Nephron (organoid): Measurements from ENCODE around the gene FNIP2.

Experiments used
- H3K27ac Mint-ChIP-seq, 3 experiments: 2 replicates each; pipeline ENCODE4 v1.8.0; 2020; ENCODE audit warnings: mixed read lengths in 3 of 3, mild to moderate bottlenecking in 2 of 3, moderate library complexity in 1 of 3
- H3K27me3 Mint-ChIP-seq: 2 replicates; pipeline ENCODE4 v1.8.0; 2021; ENCODE audit warnings: low read depth, mild to moderate bottlenecking, moderate library complexity, mixed read lengths
- H3K36me3 Mint-ChIP-seq: 2 replicates; pipeline ENCODE4 v1.8.0; 2020; ENCODE audit warnings: low read depth, mixed read lengths
- H3K4me1 Mint-ChIP-seq: 2 replicates; pipeline ENCODE4 v1.8.0; 2020; ENCODE audit warnings: mixed read lengths
- H3K4me3 Mint-ChIP-seq, 3 experiments: 2 replicates each; pipeline ENCODE4 v1.8.0; 2020; ENCODE audit warnings: mild to moderate bottlenecking in 3 of 3, mixed read lengths in 3 of 3, moderate library complexity in 2 of 3
- H3K9me3 Mint-ChIP-seq: 2 replicates; pipeline ENCODE4 v1.8.0; 2020; ENCODE audit warnings: mixed read lengths
- TF ChIP-seq, protein P1 (sequence below), 3 experiments: fragments of 200-600 bp; sonication (generic); IDR thresholded peaks; one replicate each; pipeline ENCODE4 v1.5.0; 2021; ENCODE audit warnings: antibody characterized with exemption in 3 of 3; ENCODE audit not compliant: unreplicated experiment in 3 of 3

The FNIP2 gene

DNA sequence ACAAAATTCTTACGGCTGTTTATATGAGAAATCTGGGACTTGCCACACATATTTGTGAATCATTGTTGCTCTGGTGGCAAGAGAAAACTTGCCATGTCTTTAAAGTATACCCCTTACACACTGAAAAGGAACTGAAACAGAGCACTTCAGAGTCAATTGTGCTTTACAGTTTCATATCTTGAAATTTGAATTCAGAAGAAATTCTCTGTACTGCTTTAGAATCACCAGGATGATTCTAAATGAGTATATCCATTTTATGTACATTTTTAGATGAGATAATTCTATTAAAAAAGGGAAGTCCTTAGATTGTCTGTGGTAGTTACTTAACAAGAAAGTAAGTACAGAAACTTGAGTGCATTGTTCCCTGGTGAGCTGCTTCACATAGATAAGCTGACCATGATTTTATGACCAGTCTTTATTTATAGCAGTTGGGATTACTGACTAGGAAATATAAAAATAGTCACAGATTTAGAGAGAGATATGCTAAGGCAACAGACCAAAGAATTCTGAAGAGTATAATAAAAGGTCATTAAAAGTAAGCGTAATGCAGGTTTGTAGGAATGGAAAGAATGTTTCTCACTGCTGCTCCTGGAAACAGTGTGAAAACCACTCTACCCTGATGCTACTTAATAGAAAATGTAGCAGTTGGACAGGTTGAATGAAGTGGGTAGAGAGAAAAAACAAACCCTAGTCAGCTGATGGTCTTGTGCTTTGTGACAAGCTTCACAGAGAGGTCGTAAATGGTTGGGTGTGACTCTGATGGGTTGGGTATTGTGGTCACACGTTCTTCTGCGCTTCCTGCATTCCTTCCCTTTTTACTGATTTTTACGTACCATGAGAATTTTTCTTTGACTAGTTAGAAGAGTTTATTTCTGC is 41.0 kb downstream of the FNIP2 start:
- TF ChIP-seq, protein P1, sequence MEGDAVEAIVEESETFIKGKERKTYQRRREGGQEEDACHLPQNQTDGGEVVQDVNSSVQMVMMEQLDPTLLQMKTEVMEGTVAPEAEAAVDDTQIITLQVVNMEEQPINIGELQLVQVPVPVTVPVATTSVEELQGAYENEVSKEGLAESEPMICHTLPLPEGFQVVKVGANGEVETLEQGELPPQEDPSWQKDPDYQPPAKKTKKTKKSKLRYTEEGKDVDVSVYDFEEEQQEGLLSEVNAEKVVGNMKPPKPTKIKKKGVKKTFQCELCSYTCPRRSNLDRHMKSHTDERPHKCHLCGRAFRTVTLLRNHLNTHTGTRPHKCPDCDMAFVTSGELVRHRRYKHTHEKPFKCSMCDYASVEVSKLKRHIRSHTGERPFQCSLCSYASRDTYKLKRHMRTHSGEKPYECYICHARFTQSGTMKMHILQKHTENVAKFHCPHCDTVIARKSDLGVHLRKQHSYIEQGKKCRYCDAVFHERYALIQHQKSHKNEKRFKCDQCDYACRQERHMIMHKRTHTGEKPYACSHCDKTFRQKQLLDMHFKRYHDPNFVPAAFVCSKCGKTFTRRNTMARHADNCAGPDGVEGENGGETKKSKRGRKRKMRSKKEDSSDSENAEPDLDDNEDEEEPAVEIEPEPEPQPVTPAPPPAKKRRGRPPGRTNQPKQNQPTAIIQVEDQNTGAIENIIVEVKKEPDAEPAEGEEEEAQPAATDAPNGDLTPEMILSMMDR (IDR thresholded peaks at IDR 0.05; ENCODE audit: unreplicated experiment in 3 of 3) = no peak
- Mint-ChIP-seq H3K27me3 (peaks cover 4% of the 10 kb centered on the region), H3K36me3 (no peaks in the 10 kb centered on the region), H3K4me1 (peaks cover 46% of the 10 kb centered on the region), H3K27ac (peak overlapping the region; percentile 73 to 92 (median 84)), H3K9me3 (no peaks in the 10 kb centered on the region), H3K4me3 (peak overlapping the region; percentile 0 to 20 (median 10))

DNA sequence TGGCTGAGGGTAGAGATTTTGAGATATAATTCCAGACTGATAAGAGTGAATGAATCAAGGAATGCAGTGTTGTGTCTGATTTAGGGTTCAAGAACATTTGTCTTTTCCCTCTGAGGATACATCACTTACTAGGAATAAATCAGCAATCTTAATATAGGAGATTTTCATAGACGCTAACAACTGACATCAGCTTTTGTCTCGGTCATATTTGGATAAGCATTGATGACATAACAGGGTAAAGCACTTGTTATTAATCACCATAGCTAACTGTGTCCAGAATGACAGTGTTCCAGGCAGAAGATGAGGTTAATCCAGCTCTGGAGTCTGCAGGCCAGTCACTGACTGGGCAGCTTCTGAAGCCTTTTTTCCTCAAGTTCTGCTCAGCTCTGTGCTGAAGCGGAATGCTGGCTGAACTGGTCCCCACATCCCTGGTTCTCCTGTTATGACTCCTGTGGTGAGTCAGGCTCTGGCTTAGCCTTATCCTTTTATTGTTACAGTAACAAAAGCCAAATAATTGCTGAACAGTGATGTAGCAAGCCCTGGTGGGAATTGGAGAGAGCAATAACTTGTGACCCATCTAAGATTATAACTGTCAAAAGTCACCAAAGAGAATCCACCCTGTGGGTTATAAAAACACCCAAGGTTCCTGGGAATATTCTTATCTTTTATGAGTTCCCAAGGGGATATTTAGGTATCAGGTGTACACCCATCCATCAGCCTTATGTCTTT is 41.8 kb downstream of the FNIP2 start:
- peaks cover 4% of the 10 kb centered on the region for H3K27me3 Mint-ChIP-seq
- H3K4me1 Mint-ChIP-seq = peaks cover 46% of the 10 kb centered on the region
- H3K27ac Mint-ChIP-seq = peak overlapping the region; percentile 73 to 92 (median 84)
- H3K36me3 Mint-ChIP-seq = no peaks in the 10 kb centered on the region
- TF ChIP-seq, protein P1 (IDR thresholded peaks at IDR 0.05; ENCODE audit: unreplicated experiment in 3 of 3) = no peak
- H3K4me3 Mint-ChIP-seq = peak overlapping the region; percentile 0 to 10 (median 0)
- no peaks in the 10 kb centered on the region for H3K9me3 Mint-ChIP-seq

DNA sequence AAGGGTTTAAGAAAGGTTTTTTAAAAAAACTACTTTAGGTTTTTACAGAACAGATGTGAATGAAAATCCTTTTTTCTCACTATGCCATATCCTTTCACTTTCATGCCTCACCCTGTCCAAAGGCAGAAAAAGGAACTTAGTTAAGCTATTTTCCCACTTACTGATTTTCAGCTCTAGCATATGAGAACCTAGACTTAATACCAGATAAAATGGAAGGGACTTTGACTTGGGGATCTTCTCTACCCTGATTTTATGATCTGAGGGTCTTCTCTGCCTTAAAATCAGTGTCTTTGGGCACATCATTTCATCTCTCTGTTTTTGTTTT is 42.4 kb downstream of the FNIP2 start:
- TF ChIP-seq, protein P1 (IDR thresholded peaks at IDR 0.05; ENCODE audit: unreplicated experiment in 3 of 3) = no peak
- Mint-ChIP-seq H3K27me3 (peaks cover 4% of the 10 kb centered on the region), H3K27ac (peak overlapping the region in 2 of 3 experiments; percentile 73 to 92), H3K4me3 (no peak overlapping the region), H3K36me3 (no peaks in the 10 kb centered on the region), H3K4me1 (peaks cover 46% of the 10 kb centered on the region), H3K9me3 (no peaks in the 10 kb centered on the region)

DNA sequence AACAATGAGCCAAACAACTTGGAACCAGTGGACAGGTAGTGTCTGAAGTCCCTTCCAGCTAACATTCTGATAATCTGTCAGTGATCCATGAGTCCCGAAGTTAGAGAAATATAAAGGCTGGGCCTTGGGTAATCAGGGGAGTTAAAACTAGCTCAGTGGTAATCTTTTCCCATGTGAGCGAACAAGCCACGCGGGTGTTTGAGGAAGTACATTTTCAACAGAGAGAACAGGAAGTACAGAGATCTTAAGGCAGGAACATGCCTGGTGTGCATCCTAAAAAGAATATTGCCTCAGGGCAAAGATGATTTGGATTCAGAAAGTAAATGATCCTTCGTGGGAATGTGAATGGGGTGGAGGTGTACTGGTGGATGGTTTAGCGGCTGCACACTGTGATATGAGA is 42.9 kb downstream of the FNIP2 start:
- TF ChIP-seq, protein P1 (IDR thresholded peaks at IDR 0.05; ENCODE audit: unreplicated experiment in 3 of 3) = no peak
- Mint-ChIP-seq H3K4me1 (peaks cover 46% of the 10 kb centered on the region), H3K36me3 (no peaks in the 10 kb centered on the region), H3K27ac (peak overlapping the region; percentile 17 to 92 (median 44)), H3K27me3 (peaks cover 4% of the 10 kb centered on the region), H3K9me3 (no peaks in the 10 kb centered on the region), H3K4me3 (no peak overlapping the region)

DNA sequence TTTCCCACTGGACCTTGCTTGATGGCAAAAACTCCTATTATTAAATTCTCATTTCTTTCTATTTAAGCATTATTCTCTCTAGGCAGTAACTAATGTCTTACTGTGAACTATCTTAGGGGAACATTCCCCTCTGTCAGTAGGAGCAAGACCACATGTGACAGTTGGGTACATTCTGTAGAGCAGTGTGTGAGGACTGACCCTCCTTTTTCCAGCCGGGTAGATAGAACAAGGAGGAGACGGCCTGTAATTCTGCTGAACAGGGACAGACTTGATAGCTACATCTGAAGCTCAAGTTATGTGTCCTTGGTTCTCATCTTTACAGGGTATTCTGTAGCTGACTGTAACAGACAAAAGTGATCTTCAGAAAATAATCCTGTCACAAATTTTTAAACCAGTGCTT is 43.3 kb downstream of the FNIP2 start:
- peaks cover 46% of the 10 kb centered on the region for H3K4me1 Mint-ChIP-seq
- no peak overlapping the region for H3K4me3 Mint-ChIP-seq
- TF ChIP-seq, protein P1 (IDR thresholded peaks at IDR 0.05; ENCODE audit: unreplicated experiment in 3 of 3) = no peak
- H3K27ac Mint-ChIP-seq = peak overlapping the region; percentile 17 to 92 (median 44)
- no peaks in the 10 kb centered on the region for H3K36me3 Mint-ChIP-seq
- peaks cover 4% of the 10 kb centered on the region for H3K27me3 Mint-ChIP-seq
- no peaks in the 10 kb centered on the region for H3K9me3 Mint-ChIP-seq
